Fibroblast of lung (primary cell): ENCODE data around the gene RNF217.

Experiments
- EZH2 ChIP-seq: IDR thresholded peaks from 2 replicates; pipeline ENCODE4 v1.5.1; 2012; ENCODE audit warnings: low read length, control low read depth, mild to moderate bottlenecking; ENCODE audit errors: missing control alignments
- TF ChIP-seq, protein P1 (sequence below), 2 donors: IDR thresholded peaks in 1 of 2; conservative IDR thresholded peaks in 1 of 2; 1 replicate in 1 of 2; 2 replicates in 1 of 2; pipeline ENCODE4 v1.5.1; 2011 to 2012; ENCODE audit warnings: low read length in 2 of 2, control low read depth in 1 of 2, inconsistent platforms in 1 of 2, low read depth in 1 of 2, mild to moderate bottlenecking in 1 of 2

DNA sequence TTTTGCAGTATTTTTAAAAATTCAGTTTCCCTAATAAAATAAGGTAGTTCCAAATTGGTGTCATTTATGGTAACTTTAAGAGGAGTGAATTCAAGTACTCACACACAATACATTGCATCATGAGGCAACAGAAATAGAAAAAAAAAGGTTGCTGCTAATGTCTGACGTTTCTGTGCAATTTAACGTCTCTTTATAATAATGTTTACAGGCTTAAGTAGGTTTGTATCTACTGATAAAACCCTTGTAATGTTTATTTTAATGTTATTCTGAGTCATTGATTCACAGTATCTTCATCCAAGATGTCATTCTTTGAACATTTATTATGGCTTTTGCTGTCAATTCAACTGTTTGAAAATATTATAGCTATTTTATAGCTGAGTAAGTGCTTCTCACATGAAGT lies 86.0 kb downstream of the RNF217 start:
- TF ChIP-seq, protein P1, sequence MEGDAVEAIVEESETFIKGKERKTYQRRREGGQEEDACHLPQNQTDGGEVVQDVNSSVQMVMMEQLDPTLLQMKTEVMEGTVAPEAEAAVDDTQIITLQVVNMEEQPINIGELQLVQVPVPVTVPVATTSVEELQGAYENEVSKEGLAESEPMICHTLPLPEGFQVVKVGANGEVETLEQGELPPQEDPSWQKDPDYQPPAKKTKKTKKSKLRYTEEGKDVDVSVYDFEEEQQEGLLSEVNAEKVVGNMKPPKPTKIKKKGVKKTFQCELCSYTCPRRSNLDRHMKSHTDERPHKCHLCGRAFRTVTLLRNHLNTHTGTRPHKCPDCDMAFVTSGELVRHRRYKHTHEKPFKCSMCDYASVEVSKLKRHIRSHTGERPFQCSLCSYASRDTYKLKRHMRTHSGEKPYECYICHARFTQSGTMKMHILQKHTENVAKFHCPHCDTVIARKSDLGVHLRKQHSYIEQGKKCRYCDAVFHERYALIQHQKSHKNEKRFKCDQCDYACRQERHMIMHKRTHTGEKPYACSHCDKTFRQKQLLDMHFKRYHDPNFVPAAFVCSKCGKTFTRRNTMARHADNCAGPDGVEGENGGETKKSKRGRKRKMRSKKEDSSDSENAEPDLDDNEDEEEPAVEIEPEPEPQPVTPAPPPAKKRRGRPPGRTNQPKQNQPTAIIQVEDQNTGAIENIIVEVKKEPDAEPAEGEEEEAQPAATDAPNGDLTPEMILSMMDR (conservative IDR thresholded peaks at IDR 0.05 in 1 of 2, IDR thresholded peaks at IDR 0.05 in 1 of 2; ENCODE audit: low read depth in 1 of 2, low read length in 2 of 2) = no peak
- no peak for TF ChIP-seq EZH2
